AG04450 (cell line): ENCODE measurements around the gene C11orf21. TPM values are rescaled to one million over a fixed set of nuclear protein-coding genes. Genes with fewer than 3 reads are reported as not detected.

Experiments used
- CTCF ChIA-PET: fragments of 300-600, 350-600 bp; formaldehyde crosslinking; extraction: SDS; loops from one replicate; lab custom pipeline; 2022; ENCODE audit warnings: antibody characterized with exemption, inconsistent platforms; lab: Charles Lee
- POLR2A ChIA-PET: fragments of 350-600 bp; formaldehyde crosslinking; extraction: SDS; loops from one replicate; lab custom pipeline; 2021; ENCODE audit warnings: antibody characterized with exemption, inconsistent platforms; lab: Yijun Ruan, JAX
- DNase-seq: peaks from one replicate; pipeline ENCODE4 v3.0.0-alpha.2; 2011; ENCODE audit warnings: low read depth, low spot score
- H3K27ac ChIP-seq: one replicate; pipeline ENCODE4 v1.5.1; 2012; ENCODE audit warnings: low read depth, low read length, control low read depth
- H3K27me3 ChIP-seq: one replicate; pipeline ENCODE4 v1.6.0; 2012; ENCODE audit warnings: low read length; ENCODE audit not compliant: control insufficient read depth, insufficient read depth
- H3K4me3 ChIP-seq: 2 replicates; pipeline ENCODE4 v1.5.1; 2011; ENCODE audit warnings: mild to moderate bottlenecking, low read depth, low read length, control low read depth
- H3K9me3 ChIP-seq: 2 replicates; pipeline ENCODE4 v1.5.1; 2012; ENCODE audit warnings: low read length; ENCODE audit not compliant: control insufficient read depth, insufficient read depth
- CTCF ChIP-seq: IDR thresholded peaks from 2 replicates; pipeline ENCODE4 v1.5.1; 2011; ENCODE audit warnings: low read depth, low read length, control low read depth, inconsistent platforms
- polyA plus RNA-seq: library from polyadenylated mRNA; depleted of rRNA; stranded (reverse); fragments of >200 nt; gene quantifications from 2 replicates; pipeline ENCODE4 v1.2.3, GENCODE V29; 2011

C11orf21 gene
- polyA plus RNA-seq, 1 experiment, result not detected

DNA sequence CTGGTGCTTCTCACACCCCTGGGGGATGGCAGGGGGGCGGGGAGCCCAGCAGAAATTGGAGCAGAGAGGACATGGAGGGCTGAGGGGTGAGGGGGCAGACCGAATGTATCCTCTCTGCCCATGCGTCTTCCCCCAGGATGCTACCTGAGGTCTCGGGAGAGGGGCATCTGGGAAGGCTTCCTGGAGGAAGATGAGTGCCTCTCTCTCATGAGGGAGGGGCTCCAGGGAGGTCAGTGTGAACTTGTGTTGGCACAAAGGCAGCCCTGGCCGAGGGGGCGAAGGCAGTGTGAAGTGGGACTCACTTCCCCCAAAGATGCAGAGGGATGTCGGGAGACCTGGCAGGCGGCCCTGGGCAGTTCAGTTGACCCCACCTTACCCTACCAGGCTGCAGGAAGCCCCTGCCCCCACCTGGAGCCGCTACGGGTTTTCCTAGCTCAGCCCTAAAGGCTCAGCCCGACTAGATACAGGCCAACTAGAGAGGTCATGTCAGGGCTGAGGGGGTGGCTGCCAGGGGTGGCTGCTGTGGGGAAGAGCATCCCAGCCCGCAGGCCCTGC is 41.7 kb downstream of the C11orf21 start:
- no peak for TF ChIP-seq CTCF
- DNase-seq, result no peak
- CTCF ChIA-PET, result no interaction called here
- H3K4me3 ChIP-seq, result no peak overlapping the region
- no peaks in the 10 kb centered on the region for H3K9me3 ChIP-seq
- H3K27me3 ChIP-seq, result peaks cover 18% of the 10 kb centered on the region
- POLR2A ChIA-PET, result no interaction called here
- H3K27ac ChIP-seq, result no peak overlapping the region

GRCh38 chr11:2259466-2259830 is 42.3 kb downstream of the C11orf21 start:
- Histone ChIP-seq H3K9me3 (no peaks in the 10 kb centered on the region), H3K27ac (no peak overlapping the region), H3K4me3 (no peak overlapping the region), H3K27me3 (peaks cover 18% of the 10 kb centered on the region)
- no peak for DNase-seq
- POLR2A ChIA-PET, result no interaction called here
- CTCF ChIA-PET, result no interaction called here
- TF ChIP-seq CTCF, result no peak

GRCh38 chr11:2258501-2259465 is 42.9 kb downstream of the C11orf21 start:
- Histone ChIP-seq H3K27me3 (peaks cover 15% of the 10 kb centered on the region), H3K27ac (no peak overlapping the region), H3K4me3 (no peak overlapping the region), H3K9me3 (no peaks in the 10 kb centered on the region)
- DNase-seq, result no peak
- no peak for TF ChIP-seq CTCF
- POLR2A ChIA-PET, result no interaction called here
- CTCF ChIA-PET, result no interaction called here

DNA sequence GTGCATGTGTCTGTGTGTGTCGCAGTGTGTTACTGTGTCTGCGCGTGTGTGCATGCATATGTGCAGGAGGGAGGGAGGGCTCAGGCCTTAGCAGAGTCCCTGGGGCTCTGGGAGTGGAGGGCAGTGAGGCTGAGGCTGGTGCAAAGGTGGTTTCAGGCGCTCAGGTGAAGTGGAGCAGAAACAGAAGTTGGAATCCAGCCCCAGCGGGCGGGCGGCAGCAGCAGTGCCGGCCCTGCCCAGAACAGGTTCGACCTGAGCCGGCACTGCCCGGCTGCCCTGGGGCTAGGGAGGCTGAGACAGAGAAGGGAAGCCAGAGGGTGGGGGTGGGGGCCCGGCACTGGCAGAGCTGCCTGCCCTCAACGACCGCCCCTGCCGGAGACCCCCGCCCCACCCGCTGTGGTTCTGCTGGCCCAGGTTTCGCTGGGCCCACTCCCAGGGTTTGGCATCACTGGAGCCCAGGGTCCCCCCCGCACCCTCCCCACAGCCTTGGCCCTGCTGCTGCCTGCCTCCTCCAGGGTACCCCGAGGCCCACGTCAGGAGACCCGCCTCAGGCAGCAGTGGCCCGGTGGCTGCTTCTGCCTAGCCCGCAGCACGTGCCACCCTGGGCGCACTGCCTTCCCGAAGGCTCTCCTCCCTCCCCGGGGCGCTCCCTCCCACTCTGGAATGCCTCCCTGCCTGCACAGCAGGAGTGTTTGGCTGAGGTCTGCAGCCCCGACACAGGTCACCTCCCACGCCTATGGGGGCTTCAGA is 44.6 kb downstream of the C11orf21 start:
- ChIA-PET POLR2A (no interaction called here), CTCF (interaction anchor here (0.7 kb wide), 1 partner anchor 81 kb away, joined by 5 read pairs; no protein-coding TSS in a partner anchor)
- no peak overlapping the region for H3K4me3 ChIP-seq
- TF ChIP-seq CTCF, result no peak
- no peak for DNase-seq
- H3K9me3 ChIP-seq, result no peaks in the 10 kb centered on the region
- H3K27me3 ChIP-seq, result peaks cover 14% of the 10 kb centered on the region
- no peak overlapping the region for H3K27ac ChIP-seq
